K562 (cell line): Measurements from ENCODE around the gene MYRIP.

Source experiments
- CREB1 ChIP-seq, 2 experiments: sonication (generic) in 1 of 2; formaldehyde crosslinking in 1 of 2; IDR thresholded peaks; 2 replicates each; pipeline versions ENCODE4 v1.6.1 to v1.8.0; 2012 to 2022; ENCODE audit warnings: inconsistent platforms in 1 of 2, mild to moderate bottlenecking in 1 of 2, missing genetic modification reagents in 1 of 2, moderate library complexity in 1 of 2
- HNRNPH1 ChIP-seq: fragments of 200-400 bp; formaldehyde crosslinking; optimal IDR thresholded peaks from 2 replicates; pipeline ENCODE3; 2017; ENCODE audit warnings: low read depth, mild to moderate bottlenecking, low read length, moderate library complexity
- RNF2 ChIP-seq: sonication (generic); IDR thresholded peaks from 2 replicates; pipeline ENCODE4 v1.6.1; 2016
- SIRT6 ChIP-seq: IDR thresholded peaks from one replicate; pipeline ENCODE4 v1.6.1; 2012; ENCODE audit warnings: low read depth, mild to moderate bottlenecking, control low read depth, inconsistent platforms, low read length, moderate library complexity
- TCF3 ChIP-seq: sonication (generic); formaldehyde crosslinking; IDR thresholded peaks from 2 replicates; pipeline ENCODE4 v1.4.0; 2020; ENCODE audit warnings: mild to moderate bottlenecking, missing genetic modification reagents
- U2AF2 ChIP-seq: fragments of 200-400 bp; formaldehyde crosslinking; optimal IDR thresholded peaks from 2 replicates; pipeline ENCODE3; 2017; ENCODE audit warnings: low read depth, mild to moderate bottlenecking, low read length
- ZNF282 ChIP-seq: sonication (generic); formaldehyde crosslinking; IDR thresholded peaks from 2 replicates; pipeline ENCODE4 v1.8.1; 2023; ENCODE audit warnings: missing genetic modification reagents
- TF ChIP-seq, protein P1 (sequence below): sonication (generic); formaldehyde crosslinking; IDR thresholded peaks from 2 replicates; pipeline ENCODE4 v1.9.0; 2022; ENCODE audit warnings: mild to moderate bottlenecking, missing genetic modification reagents
- TF ChIP-seq, protein P2 (sequence below), 3 experiments: IDR thresholded peaks in 2 of 3; conservative IDR thresholded peaks in 1 of 3; 2 replicates each; pipeline ENCODE4 v1.5.1; 2011 to 2012; ENCODE audit warnings: low read length in 3 of 3, mild to moderate bottlenecking in 3 of 3, control low read depth in 2 of 3, improper control_type of control experiment in 1 of 3, inconsistent platforms in 1 of 3, low read depth in 1 of 3, mixed read lengths in 1 of 3, moderate library complexity in 1 of 3; ENCODE audit not compliant: insufficient read depth in 2 of 3

DNA sequence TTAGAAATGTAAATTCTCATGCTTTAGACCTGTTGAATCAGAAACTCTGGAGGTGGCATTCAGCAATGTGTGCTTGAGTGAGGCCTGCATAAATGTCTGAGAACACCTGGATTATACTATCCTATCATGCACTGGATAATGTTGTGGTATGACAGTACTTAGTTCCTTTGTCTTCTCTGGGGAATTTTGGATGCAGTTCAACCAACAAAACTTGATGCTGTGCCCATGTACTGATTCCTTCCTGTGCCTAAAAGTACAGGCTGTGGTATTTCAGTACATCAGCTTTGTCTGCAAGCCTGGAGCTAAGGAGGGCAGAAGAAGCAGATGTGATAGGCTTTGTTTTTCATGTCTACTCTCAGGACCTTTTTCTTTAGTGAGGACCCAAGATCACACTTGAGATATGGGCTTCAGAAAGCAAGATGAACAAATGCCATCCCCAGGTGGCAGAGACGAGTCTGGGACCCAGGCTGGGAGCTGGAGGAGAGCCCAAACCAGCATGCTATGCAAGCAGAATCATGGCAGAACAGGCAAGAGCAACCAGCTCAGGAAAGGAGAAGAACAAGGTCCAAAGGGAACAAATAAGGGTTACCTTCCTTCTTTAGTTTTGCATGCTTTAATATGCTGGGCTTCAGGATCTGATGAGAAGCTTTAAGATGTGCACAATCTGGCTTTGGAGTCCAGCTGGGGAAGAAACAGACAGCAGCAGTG is 124.7 kb downstream of the MYRIP start:
- no peak for TF ChIP-seq TCF3 (CRISPR knock-in tag)
- TF ChIP-seq U2AF2 = no peak
- TF ChIP-seq HNRNPH1 = no peak
- TF ChIP-seq ZNF282 = no peak
- TF ChIP-seq SIRT6 = no peak
- no peak for TF ChIP-seq CREB1 (IDR thresholded peaks at IDR 0.05)
- no peak for TF ChIP-seq CREB1 (CRISPR knock-in tag; IDR thresholded peaks at IDR 0.05)
- TF ChIP-seq, protein P1, sequence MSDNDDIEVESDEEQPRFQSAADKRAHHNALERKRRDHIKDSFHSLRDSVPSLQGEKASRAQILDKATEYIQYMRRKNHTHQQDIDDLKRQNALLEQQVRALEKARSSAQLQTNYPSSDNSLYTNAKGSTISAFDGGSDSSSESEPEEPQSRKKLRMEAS (CRISPR knock-in tag) = no peak
- TF ChIP-seq, protein P2, sequence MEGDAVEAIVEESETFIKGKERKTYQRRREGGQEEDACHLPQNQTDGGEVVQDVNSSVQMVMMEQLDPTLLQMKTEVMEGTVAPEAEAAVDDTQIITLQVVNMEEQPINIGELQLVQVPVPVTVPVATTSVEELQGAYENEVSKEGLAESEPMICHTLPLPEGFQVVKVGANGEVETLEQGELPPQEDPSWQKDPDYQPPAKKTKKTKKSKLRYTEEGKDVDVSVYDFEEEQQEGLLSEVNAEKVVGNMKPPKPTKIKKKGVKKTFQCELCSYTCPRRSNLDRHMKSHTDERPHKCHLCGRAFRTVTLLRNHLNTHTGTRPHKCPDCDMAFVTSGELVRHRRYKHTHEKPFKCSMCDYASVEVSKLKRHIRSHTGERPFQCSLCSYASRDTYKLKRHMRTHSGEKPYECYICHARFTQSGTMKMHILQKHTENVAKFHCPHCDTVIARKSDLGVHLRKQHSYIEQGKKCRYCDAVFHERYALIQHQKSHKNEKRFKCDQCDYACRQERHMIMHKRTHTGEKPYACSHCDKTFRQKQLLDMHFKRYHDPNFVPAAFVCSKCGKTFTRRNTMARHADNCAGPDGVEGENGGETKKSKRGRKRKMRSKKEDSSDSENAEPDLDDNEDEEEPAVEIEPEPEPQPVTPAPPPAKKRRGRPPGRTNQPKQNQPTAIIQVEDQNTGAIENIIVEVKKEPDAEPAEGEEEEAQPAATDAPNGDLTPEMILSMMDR (IDR thresholded peaks at IDR 0.05 in 2 of 3, conservative IDR thresholded peaks at IDR 0.05 in 1 of 3; ENCODE audit: insufficient read depth in 2 of 3, low read depth in 1 of 3, low read length in 3 of 3) = no peak
- no peak for TF ChIP-seq RNF2
